IPS-20b (cell line): ENCODE data around the gene PRDM10.
A peak's percentile ranks its signal among the peaks of the same experiment; 100 is the strongest.

ENCODE experiments used
- H3K27ac ChIP-seq: one replicate; pipeline ENCODE4 v1.5.1; 2013; ENCODE audit warnings: low read length
- H3K27me3 ChIP-seq: 2 replicates; pipeline ENCODE4 v1.6.1; 2013; ENCODE audit warnings: mild to moderate bottlenecking, low read length, inconsistent platforms; ENCODE audit not compliant: insufficient read depth
- H3K36me3 ChIP-seq: 2 replicates; pipeline ENCODE4 v1.6.1; 2013; ENCODE audit warnings: low read depth, mild to moderate bottlenecking, inconsistent platforms, low read length, moderate library complexity; ENCODE audit not compliant: insufficient read depth
- H3K4me1 ChIP-seq: 2 replicates; pipeline ENCODE4 v1.6.1; 2013; ENCODE audit warnings: mild to moderate bottlenecking, control low read depth, inconsistent platforms, low read length, moderate library complexity; ENCODE audit not compliant: insufficient read depth
- H3K4me3 ChIP-seq: 2 replicates; pipeline ENCODE4 v1.5.1; 2013; ENCODE audit warnings: mild to moderate bottlenecking, low read length, inconsistent platforms
- H3K9ac ChIP-seq: 2 replicates; pipeline ENCODE4 v1.6.1; 2013; ENCODE audit warnings: low read depth, mild to moderate bottlenecking, inconsistent platforms, low read length, moderate library complexity
- H3K9me3 ChIP-seq: 2 replicates; pipeline ENCODE4 v1.6.1; 2013; ENCODE audit warnings: mild to moderate bottlenecking, low read depth, low read length, inconsistent platforms; ENCODE audit not compliant: insufficient read depth

Gene PRDM10

DNA sequence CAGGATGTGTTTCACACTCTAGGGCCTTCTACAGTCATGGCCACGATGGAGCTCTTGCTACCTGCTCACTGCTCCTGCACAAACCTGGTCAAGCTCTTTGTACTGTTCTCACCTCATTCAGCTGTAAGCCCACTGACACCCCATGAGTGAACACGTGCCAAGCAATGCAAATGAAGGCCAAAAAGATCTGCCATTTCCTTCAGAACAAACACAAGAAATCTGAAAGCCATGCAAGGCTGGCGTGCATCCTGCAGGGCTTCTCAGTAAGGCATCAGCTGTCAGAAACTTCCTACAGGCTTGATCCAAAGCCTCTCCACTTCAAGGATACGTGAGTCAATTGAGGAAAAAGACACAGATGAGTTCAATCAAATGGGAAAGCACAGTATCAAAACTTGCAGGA is 63.1 kb downstream of the PRDM10 start:
- Histone ChIP-seq H3K36me3 (peaks cover 20% of the 10 kb centered on the region; the same call in 1 of the 2 replicates), H3K4me3 (no peak overlapping the region), H3K27ac (no peak overlapping the region), H3K27me3 (no peaks in the 10 kb centered on the region), H3K9me3 (no peaks in the 10 kb centered on the region), H3K4me1 (peaks cover 30% of the 10 kb centered on the region; the same call in 1 of the 2 replicates), H3K9ac (no peak overlapping the region)

DNA sequence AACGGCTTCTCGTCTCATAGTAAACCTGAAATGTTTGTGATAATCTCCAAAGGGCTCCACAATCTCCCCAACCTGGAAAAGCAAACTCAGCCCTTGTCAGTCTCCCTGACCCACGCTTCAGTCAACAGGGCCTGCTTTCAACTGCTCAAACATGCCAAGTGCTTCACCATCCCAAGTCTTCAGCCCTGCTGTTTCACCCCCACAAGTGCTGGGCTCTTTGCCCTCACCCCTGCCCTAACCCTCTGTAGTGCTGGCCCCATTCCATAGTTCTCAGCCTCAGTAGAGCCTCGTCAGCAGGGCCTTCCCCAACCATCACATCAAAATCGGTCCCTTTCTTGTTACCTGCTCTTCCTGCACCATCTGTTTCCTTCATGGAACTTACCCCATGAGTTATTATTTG is 63.9 kb downstream of the PRDM10 start:
- Histone ChIP-seq H3K9ac (no peak overlapping the region), H3K27ac (peak overlapping the region; percentile 25), H3K4me3 (no peak overlapping the region), H3K4me1 (peaks cover 30% of the 10 kb centered on the region; the same call in 1 of the 2 replicates), H3K36me3 (peaks cover 26% of the 10 kb centered on the region; the same call in 1 of the 2 replicates), H3K9me3 (no peaks in the 10 kb centered on the region), H3K27me3 (no peaks in the 10 kb centered on the region)

DNA sequence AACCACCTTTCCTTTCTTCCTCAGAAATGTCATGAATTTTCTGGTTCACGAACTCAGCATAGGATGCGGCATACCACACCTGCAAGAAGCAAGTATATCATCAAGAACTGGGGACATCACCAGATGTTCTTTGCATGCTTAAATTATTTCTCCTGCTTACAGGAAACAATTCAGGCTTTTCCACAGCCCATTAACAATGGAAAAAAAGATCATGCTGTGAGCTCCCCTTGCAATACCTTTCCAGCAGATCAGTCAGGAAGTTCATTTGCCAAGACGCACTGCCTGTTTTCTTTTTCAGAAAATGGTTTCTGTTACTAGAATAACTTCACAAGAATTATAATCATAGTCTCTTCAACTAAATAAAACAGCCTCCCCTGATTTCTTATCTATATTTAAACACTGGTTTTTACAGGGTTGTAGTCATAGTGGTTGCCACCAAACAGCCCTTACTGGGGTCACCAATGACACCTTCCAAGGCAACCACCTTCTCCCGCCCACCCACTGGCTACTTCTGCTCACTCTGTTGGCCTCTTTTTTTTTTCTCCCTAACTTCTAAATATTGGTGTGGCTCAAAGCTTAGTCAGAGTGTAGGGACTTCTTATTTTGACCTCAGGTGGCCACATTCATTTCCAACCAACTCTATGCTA is 64.9 kb downstream of the PRDM10 start:
- Histone ChIP-seq H3K9me3 (no peaks in the 10 kb centered on the region), H3K36me3 (peaks cover 28% of the 10 kb centered on the region; the same call in 1 of the 2 replicates), H3K9ac (no peak overlapping the region), H3K27ac (no peak overlapping the region), H3K27me3 (no peaks in the 10 kb centered on the region), H3K4me1 (peaks cover 30% of the 10 kb centered on the region; the same call in 1 of the 2 replicates), H3K4me3 (peak overlapping the region; percentile 23; the same call in 1 of the 2 replicates)

DNA sequence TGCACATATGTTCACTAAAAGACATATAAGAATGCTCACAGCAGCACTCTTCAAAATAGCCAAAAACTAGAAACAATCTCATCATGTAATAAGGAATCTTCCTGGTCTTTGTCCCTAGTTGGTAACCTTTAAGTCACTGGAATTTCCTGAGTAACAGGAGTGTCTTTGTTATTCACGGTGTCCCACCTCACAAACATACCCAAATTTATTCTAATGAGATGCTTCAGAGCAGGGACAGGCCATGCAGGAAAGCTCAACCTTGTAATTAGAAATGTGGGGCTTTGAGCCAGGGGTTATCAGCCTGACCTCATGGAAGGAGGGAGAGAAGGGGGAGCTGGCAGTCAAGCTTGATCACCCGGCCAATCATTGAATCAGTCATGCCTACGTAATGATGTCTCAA is 66.9 kb downstream of the PRDM10 start:
- no peaks in the 10 kb centered on the region for H3K27me3 ChIP-seq
- peaks cover 30% of the 10 kb centered on the region; the same call in 1 of the 2 replicates for H3K4me1 ChIP-seq
- H3K9me3 ChIP-seq: no peaks in the 10 kb centered on the region
- peak overlapping the region; percentile 29; the same call in 1 of the 2 replicates for H3K4me3 ChIP-seq
- peak overlapping the region; percentile 47; the same call in 1 of the 2 replicates for H3K9ac ChIP-seq
- peaks cover 25% of the 10 kb centered on the region for H3K36me3 ChIP-seq
- H3K27ac ChIP-seq: peak overlapping the region; percentile 16

DNA sequence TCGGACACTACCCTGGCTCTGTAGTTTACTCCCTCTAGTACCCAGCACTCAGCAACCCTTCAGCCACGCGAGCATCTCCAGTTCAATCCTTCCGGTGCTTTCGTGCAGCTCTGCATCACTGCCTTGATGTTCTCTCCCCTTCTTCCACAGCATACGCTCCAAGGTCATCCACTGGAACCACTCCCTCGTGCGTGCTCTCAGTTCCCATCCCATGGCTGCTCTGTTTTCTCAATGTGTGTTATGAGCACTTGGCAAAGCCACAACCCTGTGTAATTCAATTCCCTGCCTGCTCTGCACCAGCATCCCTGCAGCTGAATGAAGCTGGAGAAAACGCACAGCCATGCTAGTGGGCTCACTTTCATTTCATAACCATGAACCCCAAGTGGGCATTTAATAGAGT is 68.7 kb downstream of the PRDM10 start:
- Histone ChIP-seq H3K4me1 (peaks cover 30% of the 10 kb centered on the region; the same call in 1 of the 2 replicates), H3K27me3 (no peaks in the 10 kb centered on the region), H3K9ac (no peak overlapping the region), H3K27ac (no peak overlapping the region), H3K4me3 (no peak overlapping the region), H3K36me3 (peaks cover 38% of the 10 kb centered on the region), H3K9me3 (no peaks in the 10 kb centered on the region)

DNA sequence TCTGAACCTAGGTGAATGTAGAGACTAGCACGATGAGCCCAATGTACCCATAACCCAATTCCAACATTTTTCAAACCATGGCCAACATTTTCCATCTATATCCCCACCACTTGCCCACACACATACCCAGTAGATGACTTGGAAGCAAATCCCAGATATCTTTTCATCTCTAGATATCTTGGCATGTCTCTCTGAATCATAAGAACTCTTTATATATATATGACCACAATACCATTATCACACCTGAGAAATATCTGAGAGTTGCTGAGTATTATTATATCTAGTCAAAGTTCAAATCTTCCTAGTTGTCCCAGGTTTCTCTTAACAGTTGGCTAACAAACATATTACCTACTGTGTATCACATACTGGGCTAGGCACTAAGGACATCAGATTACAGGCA is 69.4 kb downstream of the PRDM10 start:
- Histone ChIP-seq H3K27ac (no peak overlapping the region), H3K36me3 (peaks cover 40% of the 10 kb centered on the region), H3K9ac (no peak overlapping the region), H3K9me3 (no peaks in the 10 kb centered on the region), H3K4me1 (peaks cover 24% of the 10 kb centered on the region; the same call in 1 of the 2 replicates), H3K27me3 (no peaks in the 10 kb centered on the region), H3K4me3 (no peak overlapping the region)

DNA sequence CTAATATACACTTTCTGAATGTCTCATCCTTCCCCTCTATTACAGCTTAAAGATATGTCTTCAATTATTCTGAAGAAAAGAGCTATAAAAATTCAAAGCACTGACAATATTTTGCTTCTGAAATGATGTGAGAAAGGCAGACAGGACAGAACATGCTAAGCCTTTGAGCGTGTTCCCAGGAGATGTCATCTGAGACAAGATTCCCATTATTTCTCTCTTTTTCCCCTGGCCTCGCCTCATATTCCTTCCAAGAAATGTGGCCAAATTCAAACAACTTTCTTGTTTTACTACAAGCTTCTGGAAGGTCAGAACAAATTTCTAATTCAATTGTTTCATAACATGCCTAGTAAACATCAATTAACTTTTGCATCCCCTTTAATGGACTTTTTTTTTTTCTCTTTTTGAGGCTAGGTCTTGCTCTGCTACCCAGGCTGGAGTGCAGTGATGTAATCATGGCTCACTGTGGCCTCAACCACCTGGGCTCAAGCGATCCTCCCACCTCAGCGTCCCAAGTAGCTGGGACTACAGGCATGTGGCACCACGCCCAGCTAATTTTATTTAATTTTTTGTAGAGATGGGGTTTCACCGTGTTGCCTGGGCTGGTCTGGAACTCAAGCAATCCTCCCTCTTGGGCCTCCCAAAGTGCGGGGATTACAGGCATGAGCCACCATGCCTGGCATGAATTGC is 70.1 kb downstream of the PRDM10 start:
- Histone ChIP-seq H3K9me3 (no peaks in the 10 kb centered on the region), H3K36me3 (peaks cover 40% of the 10 kb centered on the region), H3K27ac (no peak overlapping the region), H3K4me3 (no peak overlapping the region), H3K9ac (no peak overlapping the region), H3K4me1 (peaks cover 16% of the 10 kb centered on the region; the same call in 1 of the 2 replicates), H3K27me3 (no peaks in the 10 kb centered on the region)

DNA sequence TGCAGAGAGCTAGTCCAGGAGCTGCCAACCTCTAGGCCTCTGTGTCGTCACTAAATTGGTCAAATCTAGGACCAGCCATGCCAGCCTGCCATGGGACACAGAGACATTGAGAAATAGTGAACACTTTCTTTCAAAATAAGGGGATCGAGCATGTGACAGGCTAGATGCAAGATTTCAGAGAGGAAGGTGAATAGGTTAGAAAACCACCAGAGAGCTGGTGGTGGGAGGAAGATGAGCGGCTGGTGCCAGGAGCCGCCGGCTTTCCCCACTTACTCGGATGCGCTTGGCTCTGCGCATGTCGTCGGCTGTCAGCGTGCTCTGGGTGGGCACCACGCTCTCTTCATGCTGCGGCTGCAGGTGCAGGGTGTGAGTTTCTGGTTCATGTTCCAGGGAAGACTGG is 71.9 kb downstream of the PRDM10 start:
- Histone ChIP-seq H3K9me3 (no peaks in the 10 kb centered on the region), H3K4me3 (no peak overlapping the region), H3K27ac (no peak overlapping the region), H3K27me3 (no peaks in the 10 kb centered on the region), H3K9ac (no peak overlapping the region), H3K36me3 (peaks cover 40% of the 10 kb centered on the region), H3K4me1 (peaks cover 8% of the 10 kb centered on the region; the same call in 1 of the 2 replicates)

DNA sequence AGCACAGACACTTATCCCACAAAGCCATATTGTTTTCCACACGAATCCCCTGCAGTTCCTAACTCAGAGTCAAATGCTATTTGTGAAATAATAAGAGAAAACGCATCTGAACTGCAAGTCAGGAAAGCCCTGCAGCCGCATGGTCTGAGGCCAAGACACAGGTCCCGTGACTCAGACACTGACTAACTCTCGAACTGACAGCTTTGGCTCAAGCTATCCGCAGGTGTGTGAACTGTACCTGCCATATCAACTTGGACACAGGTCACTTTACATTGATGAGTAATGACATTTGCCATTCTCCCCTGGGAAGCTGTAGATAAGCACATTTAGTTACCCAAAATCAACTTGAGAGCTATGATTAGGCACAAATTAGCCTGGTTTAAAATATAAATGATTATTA is 72.3 kb downstream of the PRDM10 start:
- H3K4me3 ChIP-seq: no peak overlapping the region
- H3K4me1 ChIP-seq: peaks cover 4% of the 10 kb centered on the region; the same call in 1 of the 2 replicates
- no peak overlapping the region for H3K27ac ChIP-seq
- no peaks in the 10 kb centered on the region for H3K9me3 ChIP-seq
- peaks cover 45% of the 10 kb centered on the region for H3K36me3 ChIP-seq
- no peaks in the 10 kb centered on the region for H3K27me3 ChIP-seq
- no peak overlapping the region for H3K9ac ChIP-seq

DNA sequence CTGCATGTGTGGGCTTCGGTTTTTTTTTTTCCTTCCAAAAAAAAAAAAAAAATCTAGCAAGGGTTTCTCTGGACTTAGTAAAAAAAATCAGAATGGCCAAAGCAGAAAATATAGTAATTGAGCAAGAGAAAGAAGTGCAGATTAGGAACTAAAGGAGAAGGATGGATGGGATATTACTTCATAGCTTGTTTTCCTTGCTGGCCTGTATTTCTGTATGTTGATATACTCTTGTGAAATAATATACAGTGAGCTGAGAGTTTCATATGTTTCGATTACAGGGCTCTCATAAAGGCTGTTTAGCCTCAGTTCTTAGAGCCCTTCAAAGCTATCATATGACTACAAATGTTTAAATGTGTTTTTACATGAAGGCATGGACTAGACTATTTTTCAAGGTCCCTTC is 72.9 kb downstream of the PRDM10 start:
- no peaks in the 10 kb centered on the region for H3K27me3 ChIP-seq
- no peak overlapping the region for H3K4me3 ChIP-seq
- H3K4me1 ChIP-seq: no peaks in the 10 kb centered on the region
- peaks cover 45% of the 10 kb centered on the region for H3K36me3 ChIP-seq
- H3K9ac ChIP-seq: no peak overlapping the region
- H3K9me3 ChIP-seq: no peaks in the 10 kb centered on the region
- H3K27ac ChIP-seq: no peak overlapping the region

DNA sequence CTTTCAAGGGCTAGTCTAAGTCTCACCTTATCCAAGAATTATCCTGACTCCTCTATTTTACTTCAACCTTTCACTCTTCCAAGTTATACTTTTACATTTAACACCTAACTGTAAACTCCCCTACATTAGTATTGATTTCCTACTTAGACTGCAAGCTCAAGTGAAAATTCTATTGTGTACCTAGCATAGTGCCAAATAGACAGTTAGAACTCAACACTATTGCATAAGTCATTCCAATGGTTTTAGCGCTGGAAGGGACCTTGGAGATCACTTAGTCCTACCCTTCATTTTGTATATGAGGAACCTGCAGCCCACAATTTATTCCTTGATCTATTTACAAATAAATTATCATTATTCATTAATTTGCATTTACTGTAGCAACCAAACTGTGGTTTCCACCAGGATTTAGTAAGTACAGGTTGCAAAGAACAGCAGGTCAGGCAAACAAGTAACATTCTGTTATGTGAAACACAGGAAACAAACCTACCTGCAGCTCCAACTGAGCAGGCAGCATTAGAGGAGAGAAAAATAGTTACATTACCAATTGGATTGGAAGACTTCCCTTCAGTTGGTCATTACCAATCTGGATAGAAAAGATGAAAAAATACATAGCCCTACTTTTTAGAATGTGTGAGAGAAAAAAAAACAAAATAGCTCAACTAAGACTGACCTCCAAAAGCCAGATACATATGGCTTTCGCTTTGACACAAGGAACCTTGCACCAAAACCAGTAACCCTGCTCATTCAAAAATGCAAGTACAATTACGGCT is 73.5 kb downstream of the PRDM10 start:
- no peak overlapping the region for H3K9ac ChIP-seq
- H3K27me3 ChIP-seq: no peaks in the 10 kb centered on the region
- no peak overlapping the region for H3K27ac ChIP-seq
- H3K36me3 ChIP-seq: peaks cover 46% of the 10 kb centered on the region
- H3K9me3 ChIP-seq: no peaks in the 10 kb centered on the region
- no peak overlapping the region for H3K4me3 ChIP-seq
- H3K4me1 ChIP-seq: no peaks in the 10 kb centered on the region
